H9 (cell line): ENCODE results near the gene ENO4. TPM values are rescaled to one million over a fixed set of nuclear protein-coding genes. Genes with fewer than 3 reads are reported as not detected.
A peak's percentile ranks its signal among the peaks of the same experiment; 100 is the strongest.

ENCODE experiments used
- DNase-seq: peaks from one replicate; pipeline ENCODE4 v3.0.0-alpha.2; 2017
- H2AFZ ChIP-seq: one replicate; pipeline ENCODE4 v1.6.1; 2013; ENCODE audit warnings: mild to moderate bottlenecking, low read length, control low read depth, moderate library complexity
- H2AK5ac ChIP-seq: 2 replicates; pipeline ENCODE4 v1.6.1; 2013; ENCODE audit warnings: low read length, control low read depth, mixed read lengths; ENCODE audit not compliant: insufficient read length
- H2BK120ac ChIP-seq: one replicate; pipeline ENCODE4 v1.6.1; 2013; ENCODE audit warnings: low read depth, mild to moderate bottlenecking, low read length, control low read depth, inconsistent platforms; ENCODE audit not compliant: poor library complexity, severe bottlenecking
- H2BK12ac ChIP-seq: 2 replicates; pipeline ENCODE4 v1.6.1; 2013; ENCODE audit warnings: low read length, control low read depth, mixed read lengths, low read depth; ENCODE audit not compliant: insufficient read length
- H2BK15ac ChIP-seq: 2 replicates; pipeline ENCODE4 v1.6.1; 2013; ENCODE audit warnings: low read depth, low read length, control low read depth
- H2BK20ac ChIP-seq: one replicate; pipeline ENCODE4 v1.6.1; 2013; ENCODE audit warnings: low read depth, mild to moderate bottlenecking, low read length, control low read depth, inconsistent platforms; ENCODE audit not compliant: poor library complexity, severe bottlenecking
- H2BK5ac ChIP-seq: 2 replicates; pipeline ENCODE4 v1.6.1; 2013; ENCODE audit warnings: low read length, control low read depth, mixed read lengths; ENCODE audit not compliant: insufficient read length
- H3K14ac ChIP-seq: 2 replicates; pipeline ENCODE4 v1.6.1; 2013; ENCODE audit warnings: low read length, control low read depth; ENCODE audit not compliant: insufficient read depth
- H3K18ac ChIP-seq: 2 replicates; pipeline ENCODE4 v1.6.1; 2013; ENCODE audit warnings: low read depth, mild to moderate bottlenecking, mixed read lengths, low read length, control low read depth; ENCODE audit not compliant: insufficient read length
- H3K23ac ChIP-seq: 2 replicates; pipeline ENCODE4 v1.6.1; 2013; ENCODE audit warnings: low read length, control low read depth, mixed read lengths, low read depth; ENCODE audit not compliant: insufficient read length
- H3K23me2 ChIP-seq: 2 replicates; pipeline ENCODE4 v1.6.1; 2013; ENCODE audit warnings: low read depth, mild to moderate bottlenecking, mixed read lengths, low read length, control low read depth; ENCODE audit not compliant: insufficient read length, poor library complexity, severe bottlenecking
- H3K27ac ChIP-seq: 2 replicates; pipeline ENCODE4 v1.5.1; 2013; ENCODE audit warnings: low read length, control low read depth, mixed read lengths, low read depth; ENCODE audit not compliant: insufficient read length
- H3K27me3 ChIP-seq: 2 replicates; pipeline ENCODE4 v1.6.1; 2013; ENCODE audit warnings: low read length, control low read depth, inconsistent platforms; ENCODE audit not compliant: insufficient read depth
- H3K4ac ChIP-seq: 2 replicates; pipeline ENCODE4 v1.6.1; 2013; ENCODE audit warnings: low read depth, mild to moderate bottlenecking, control low read depth, inconsistent platforms, low read length, moderate library complexity
- H3K4me1 ChIP-seq: 2 replicates; pipeline ENCODE4 v1.6.1; 2013; ENCODE audit warnings: low read length, control low read depth, inconsistent platforms; ENCODE audit not compliant: insufficient read depth
- H3K4me2 ChIP-seq: 2 replicates; pipeline ENCODE4 v1.6.1; 2013; ENCODE audit warnings: low read length, control low read depth, mixed read lengths; ENCODE audit not compliant: insufficient read length, insufficient read depth
- H3K56ac ChIP-seq: 2 replicates; pipeline ENCODE4 v1.6.1; 2013; ENCODE audit warnings: low read depth, mild to moderate bottlenecking, mixed read lengths, low read length, control low read depth; ENCODE audit not compliant: insufficient read length
- H3K79me1 ChIP-seq: 2 replicates; pipeline ENCODE4 v1.6.1; 2013; ENCODE audit warnings: low read depth, mild to moderate bottlenecking, moderate library complexity, low read length, control low read depth, inconsistent platforms; ENCODE audit not compliant: insufficient read depth, poor library complexity, severe bottlenecking
- H3K79me2 ChIP-seq: 2 replicates; pipeline ENCODE4 v1.6.1; 2013; ENCODE audit warnings: low read length, control low read depth, inconsistent platforms; ENCODE audit not compliant: insufficient read depth
- H3K9ac ChIP-seq: 2 replicates; pipeline ENCODE4 v1.6.1; 2013; ENCODE audit warnings: low read length, control low read depth, mixed read lengths; ENCODE audit not compliant: insufficient read length; ENCODE audit errors: extremely low read depth
- H3K9me3 ChIP-seq: one replicate; pipeline ENCODE4 v1.6.1; 2013; ENCODE audit warnings: low read depth, low read length, inconsistent platforms; ENCODE audit not compliant: control insufficient read depth
- H3T11ph ChIP-seq: one replicate; pipeline ENCODE4 v1.6.1; 2013; ENCODE audit warnings: mild to moderate bottlenecking, low read length, control low read depth, inconsistent platforms
- H4K20me1 ChIP-seq: one replicate; pipeline ENCODE4 v1.6.1; 2013; ENCODE audit not compliant: control insufficient read depth, insufficient read length, insufficient read depth
- H4K5ac ChIP-seq: 2 replicates; pipeline ENCODE4 v1.6.1; 2013; ENCODE audit warnings: low read depth, mild to moderate bottlenecking, mixed read lengths, low read length, control low read depth; ENCODE audit not compliant: insufficient read length
- H4K8ac ChIP-seq: replicated peaks from 2 replicates; pipeline ENCODE4 v1.6.1; 2013; ENCODE audit warnings: low read length, control low read depth, mixed read lengths, low read depth; ENCODE audit not compliant: insufficient read length
- H4K91ac ChIP-seq: 2 replicates; pipeline ENCODE4 v1.6.1; 2013; ENCODE audit warnings: low read depth, mild to moderate bottlenecking, moderate library complexity, mixed read lengths, low read length, control low read depth; ENCODE audit not compliant: insufficient read length
- H3K27ac Mint-ChIP-seq, 3 experiments: 2 replicates in 2 of 3; 3 replicates in 1 of 3; pipeline ENCODE4 v1.8.0; 2020 to 2021; ENCODE audit warnings: mixed read lengths in 3 of 3, mild to moderate bottlenecking in 1 of 3, moderate library complexity in 1 of 3
- H3K27me3 Mint-ChIP-seq: 2 replicates; pipeline ENCODE4 v1.8.0; 2021; ENCODE audit warnings: low read depth, mild to moderate bottlenecking, moderate library complexity, mixed read lengths
- H3K36me3 Mint-ChIP-seq, 3 experiments: 2 replicates in 2 of 3; 3 replicates in 1 of 3; pipeline ENCODE4 v1.8.0; 2020 to 2021; ENCODE audit warnings: low read depth in 3 of 3, mixed read lengths in 3 of 3; ENCODE audit not compliant: insufficient read depth in 1 of 3
- H3K4me1 Mint-ChIP-seq, 2 experiments: 2 replicates each; pipeline ENCODE4 v1.8.0; 2020; ENCODE audit warnings: mixed read lengths in 2 of 2
- H3K4me3 Mint-ChIP-seq, 2 experiments: 2 replicates in 1 of 2; 3 replicates in 1 of 2; pipeline ENCODE4 v1.8.0; 2020 to 2021; ENCODE audit warnings: mild to moderate bottlenecking in 2 of 2, mixed read lengths in 2 of 2, moderate library complexity in 1 of 2
- H3K9me3 Mint-ChIP-seq, 2 experiments: 2 replicates in 1 of 2; 3 replicates in 1 of 2; pipeline ENCODE4 v1.8.0; 2020; ENCODE audit warnings: mild to moderate bottlenecking in 2 of 2, mixed read lengths in 2 of 2, moderate library complexity in 1 of 2
- CTCF ChIP-seq: fragments of 200-600 bp; sonication (generic); conservative IDR thresholded peaks from 3 replicates; pipeline ENCODE4 v1.8.0; 2021; ENCODE audit warnings: antibody characterized with exemption, mild to moderate bottlenecking
- WGBS: extraction: QIAGEN DNeasy Blood & Tissue Kit; methylation state at CpG from one replicate; pipeline ENCODE4 v1.1.7; 2013; ENCODE audit warnings: missing lambda C conversion rate, low lambda C conversion rate, mixed read lengths; ENCODE audit not compliant: insufficient read length; ENCODE audit errors: extremely low coverage; 5-methylcytosine and 5-hydroxymethylcytosine counted together
- total RNA-seq: library from RNA; stranded (reverse); gene quantifications from 2 replicates; pipeline ENCODE4 v1.2.1, GENCODE V29; 2021

Gene ENO4
- total RNA-seq, 1 experiment from 2014 or later: 0.26 TPM

DNA sequence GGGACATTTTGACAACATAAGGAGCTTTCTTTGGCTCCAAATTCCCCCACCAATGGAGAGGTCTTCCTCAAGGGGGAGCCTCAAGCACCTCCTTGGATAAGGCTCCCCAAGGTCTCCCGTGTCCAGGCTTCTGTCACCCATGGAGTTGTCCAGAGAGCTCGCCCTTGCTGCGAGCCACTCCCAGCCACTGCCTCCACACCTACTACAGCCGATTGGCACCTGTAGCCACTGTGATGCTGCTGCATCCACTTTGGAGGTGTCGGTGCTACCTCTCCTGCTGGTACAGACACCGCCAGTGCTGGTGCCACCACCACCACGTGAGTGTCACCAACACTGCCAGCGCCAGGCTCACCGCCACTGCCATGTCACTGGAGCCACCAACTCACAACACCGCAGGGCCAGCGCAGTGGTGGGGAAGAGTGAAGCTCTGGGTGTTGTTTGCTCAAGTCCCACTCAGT is 22.1 kb upstream of the ENO4 start:
- peak overlapping the region in 1 of 3 experiments; percentile 42; a peak in 1 of 7 replicates for H3K27ac Mint-ChIP-seq
- Histone ChIP-seq H2BK12ac (no peak overlapping the region), H2AK5ac (no peak overlapping the region), H4K8ac (no peak overlapping the region), H3K14ac (no peak overlapping the region), H2AFZ (no peak overlapping the region), H4K20me1 (no peaks in the 10 kb centered on the region), H3K4ac (no peak overlapping the region), H3K18ac (no peak overlapping the region), H3K4me1 (no peaks in the 10 kb centered on the region; the same call in 1 of the 2 replicates), H2BK5ac (no peak overlapping the region), H4K91ac (no peak overlapping the region), H2BK15ac (no peak overlapping the region), H2BK120ac (no peak overlapping the region), H3T11ph (no peak overlapping the region), H3K27me3 (no peaks in the 10 kb centered on the region), H3K4me2 (no peak overlapping the region), H3K79me2 (no peaks in the 10 kb centered on the region), H3K23ac (no peak overlapping the region), H3K9ac (no peak overlapping the region), H3K79me1 (no peaks in the 10 kb centered on the region), H3K56ac (no peak overlapping the region), H3K23me2 (no peaks in the 10 kb centered on the region), H3K27ac (no peak overlapping the region), H2BK20ac (no peak overlapping the region), H4K5ac (no peak overlapping the region), H3K9me3 (no peaks in the 10 kb centered on the region)
- WGBS: no CpG with 5 or more reads among the region's 11 CpGs
- DNase-seq: no peak
- peaks cover 0 to 7% (median 0%) of the 10 kb centered on the region in 3 experiments; a peak in 1 of 7 replicates for H3K36me3 Mint-ChIP-seq
- peaks cover 8% of the 10 kb centered on the region; the same call in 1 of the 2 replicates for H3K27me3 Mint-ChIP-seq
- H3K9me3 Mint-ChIP-seq: no peaks in the 10 kb centered on the region
- peak; percentile 47; the same call in 2 of the 3 replicates for TF ChIP-seq CTCF
- H3K4me3 Mint-ChIP-seq: no peak overlapping the region
- peaks cover 19 to 24% of the 10 kb centered on the region in 2 experiments for H3K4me1 Mint-ChIP-seq
